Activated T-helper 1 cell treated with Interleukin-2 at 50 U/mL for 16 hours (primary cell): ENCODE results near the gene SLC25A48.
"Not testable (repeated sequence)": the region's sequence is repeated elsewhere in the genome, so short reads cannot be mapped to it uniquely, and the experiment has no call there.

Experiments
- DNase-seq: peaks from one replicate; pipeline ENCODE4 v3.0.0-alpha.2; 2020; ENCODE audit warnings: low read depth

The SLC25A48 gene

DNA sequence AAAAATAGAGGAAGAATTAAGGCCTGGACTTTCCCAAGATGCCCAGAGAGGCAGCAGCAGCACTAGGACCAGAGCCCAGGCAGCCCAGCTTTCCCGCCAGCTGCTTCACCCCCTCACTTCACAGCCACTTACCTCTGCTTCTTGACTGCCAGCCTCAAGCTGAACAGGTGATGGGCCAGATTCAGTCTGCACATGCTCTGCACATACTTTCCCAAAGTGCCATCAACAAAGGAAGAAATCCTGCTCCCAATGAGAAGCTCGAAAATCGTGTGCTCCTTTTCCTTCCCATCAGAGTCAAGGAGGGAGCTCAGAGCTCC lies 4.1 kb upstream of the SLC25A48 start:
- no peak for DNase-seq

DNA sequence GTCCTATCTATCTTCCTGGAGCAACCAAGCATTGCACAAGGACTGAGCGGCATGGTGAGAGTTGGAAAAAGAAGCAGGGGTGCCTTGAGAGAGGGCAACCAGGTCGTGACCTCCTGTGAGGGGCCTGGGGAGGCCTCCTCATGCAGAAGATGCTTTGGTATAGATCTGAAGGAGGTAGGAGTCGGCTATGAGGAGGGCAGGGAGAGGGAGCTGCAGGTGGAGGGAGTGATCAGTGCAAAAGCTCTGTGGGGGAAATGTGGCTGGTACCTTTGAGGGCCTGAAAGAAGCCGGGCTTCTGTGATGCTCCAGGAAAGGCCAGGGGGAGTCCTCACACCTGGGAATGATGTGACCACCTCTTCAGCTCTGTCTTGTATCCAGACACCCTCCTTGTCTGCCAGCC lies 3.6 kb upstream of the SLC25A48 start:
- no peak for DNase-seq

DNA sequence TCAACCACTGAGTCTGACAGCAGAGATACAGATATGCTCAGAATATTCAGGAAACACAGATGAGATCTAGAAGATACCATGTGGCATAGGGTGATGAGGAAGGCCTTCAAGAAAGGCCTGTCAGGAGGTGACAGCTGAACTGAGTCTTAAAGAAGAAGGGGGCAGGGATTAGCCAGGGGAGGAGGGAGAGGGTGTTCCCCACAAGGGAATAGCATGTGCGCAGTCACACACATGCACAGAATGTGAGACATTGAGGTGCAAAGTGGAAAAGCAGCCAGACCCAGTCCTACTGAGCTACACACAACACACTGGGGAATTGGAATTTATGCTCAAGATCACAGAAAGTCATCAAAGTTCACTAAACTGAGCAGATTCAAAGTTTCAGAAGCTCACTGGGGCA lies 3.0 kb upstream of the SLC25A48 start:
- DNase-seq, result no peak

DNA sequence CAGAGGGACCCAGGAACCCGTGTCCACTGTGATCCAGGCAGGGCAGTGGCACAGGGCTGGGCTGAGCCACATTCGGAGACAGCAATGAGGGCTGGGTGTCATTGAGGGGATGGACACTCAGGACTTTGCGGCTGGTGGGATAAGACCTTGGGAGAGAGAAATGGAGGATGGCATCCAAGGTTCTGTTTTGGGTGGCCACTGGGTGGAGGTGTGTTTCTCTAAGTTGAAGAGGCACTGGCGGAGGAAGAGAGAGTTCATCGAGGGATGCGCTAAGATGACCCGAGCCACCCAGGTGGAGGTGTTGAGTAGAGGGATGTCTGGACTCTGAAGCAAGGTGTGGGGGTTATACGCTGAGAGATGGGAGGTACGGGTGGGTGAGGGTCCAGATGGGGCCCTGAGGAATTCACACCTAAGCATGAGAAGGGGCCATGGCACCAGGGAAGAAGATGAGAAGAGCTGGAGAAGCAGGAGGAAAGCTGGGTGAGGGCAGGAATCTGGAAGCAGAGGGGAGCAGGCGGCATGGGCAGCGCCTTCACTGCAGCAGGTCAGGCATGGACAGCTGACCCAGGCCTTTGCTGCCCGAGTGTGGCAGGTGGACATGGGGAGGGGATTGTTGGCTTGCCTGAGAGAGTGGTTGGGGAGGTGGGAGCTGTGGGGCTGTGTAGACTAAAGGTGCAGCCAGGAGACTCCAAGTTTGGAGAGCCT lies 2.5 kb upstream of the SLC25A48 start:
- no peak for DNase-seq

DNA sequence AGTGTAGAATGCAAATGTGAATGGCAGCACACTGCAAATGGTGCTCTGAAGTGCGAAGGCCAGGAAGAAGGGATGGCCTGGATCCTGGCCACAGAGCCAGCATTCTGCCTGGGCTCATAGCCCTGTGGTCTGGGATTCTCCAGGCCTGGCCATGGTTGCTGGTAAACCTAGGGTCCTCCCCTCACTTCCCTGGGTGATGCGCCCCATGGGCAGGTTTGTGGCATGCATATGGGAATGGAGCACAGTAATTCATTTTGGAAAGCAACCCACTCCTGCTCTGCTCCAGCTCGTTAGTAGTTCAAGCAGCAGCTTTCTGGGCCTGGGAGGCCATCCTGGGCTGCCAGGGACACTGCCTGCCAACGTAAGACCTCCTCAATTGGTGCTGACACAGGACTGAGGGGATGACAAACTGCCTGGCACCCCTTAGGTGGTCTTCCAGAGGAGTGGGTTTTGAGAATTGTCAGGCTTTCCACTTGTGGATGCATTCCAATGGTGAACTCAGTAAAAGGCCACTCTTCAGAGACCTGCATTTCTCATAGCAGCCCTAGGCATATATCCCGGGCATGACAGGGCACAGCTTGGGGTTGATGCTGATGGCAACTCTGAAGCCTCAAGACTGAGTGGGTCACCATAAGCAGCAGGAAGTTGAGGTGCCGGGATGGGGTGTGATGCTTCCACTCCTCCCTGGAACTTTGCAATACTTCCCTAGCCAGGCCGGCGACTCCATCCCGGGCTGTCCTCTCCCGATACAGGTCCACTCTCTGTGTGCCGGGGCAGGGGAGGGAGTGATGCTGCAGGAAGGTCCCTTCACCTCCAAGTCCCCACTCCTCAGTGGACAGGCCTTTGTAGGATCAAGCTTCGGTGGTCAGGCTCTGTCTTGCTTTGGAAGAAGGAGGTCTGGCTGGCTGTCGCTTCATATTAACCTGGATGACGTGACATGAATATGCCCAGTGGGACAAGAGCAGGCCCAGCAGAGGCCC lies 1.2 kb upstream of the SLC25A48 start:
- no peak for DNase-seq

DNA sequence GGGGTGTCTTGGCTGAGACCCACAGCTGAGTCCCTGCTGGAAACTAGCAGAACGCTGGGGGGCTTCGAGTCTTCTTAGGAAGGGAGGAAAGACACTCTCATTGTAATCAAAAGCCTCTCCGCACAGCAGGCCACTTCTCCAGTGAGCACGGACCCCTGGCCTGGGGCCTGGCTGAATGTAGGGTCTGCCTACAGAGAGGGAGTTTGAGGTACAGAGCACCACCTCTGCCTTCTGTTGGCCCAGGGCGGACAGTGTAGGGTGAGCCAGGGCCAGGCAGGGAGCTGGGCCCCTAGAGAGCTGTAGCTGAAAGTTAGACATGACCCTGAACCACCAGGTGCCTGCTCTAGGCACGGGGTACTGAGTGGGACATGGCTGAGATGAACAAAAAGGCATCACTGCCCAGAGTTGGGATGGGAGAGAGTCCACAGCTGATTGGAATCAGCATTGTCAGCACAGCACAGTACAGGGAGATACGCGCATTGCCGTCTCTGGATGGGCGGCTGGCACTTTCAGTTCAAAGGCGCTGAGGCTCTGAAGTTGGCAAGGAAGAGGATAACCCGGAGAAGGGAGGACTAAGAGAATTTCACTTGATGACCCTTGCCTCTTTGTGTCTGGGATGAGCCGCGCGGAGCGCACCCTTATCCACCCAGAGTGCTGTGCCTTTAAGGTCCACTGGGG lies 363 bp upstream of the SLC25A48 start:
- no peak for DNase-seq

DNA sequence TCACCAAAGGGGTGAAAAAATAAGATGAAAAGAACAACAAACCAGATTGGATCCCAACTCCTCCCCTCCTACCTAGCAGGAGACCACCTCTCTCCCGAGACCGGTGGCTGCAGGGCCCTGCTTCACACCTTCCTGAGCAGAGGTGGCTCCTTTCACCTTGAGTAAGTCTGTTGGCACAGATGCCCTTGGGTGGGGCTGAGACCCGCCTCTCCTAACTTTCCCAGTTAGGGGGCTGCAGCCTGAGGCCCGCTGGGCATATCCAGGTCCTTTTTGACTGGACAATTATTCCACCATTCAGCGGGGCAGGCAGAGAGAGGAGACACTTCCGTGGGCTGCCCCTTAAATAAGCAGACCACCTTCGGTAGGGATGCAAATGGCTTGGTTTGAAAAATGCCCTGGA lies 1.3 kb downstream of the SLC25A48 start:
- no peak for DNase-seq

DNA sequence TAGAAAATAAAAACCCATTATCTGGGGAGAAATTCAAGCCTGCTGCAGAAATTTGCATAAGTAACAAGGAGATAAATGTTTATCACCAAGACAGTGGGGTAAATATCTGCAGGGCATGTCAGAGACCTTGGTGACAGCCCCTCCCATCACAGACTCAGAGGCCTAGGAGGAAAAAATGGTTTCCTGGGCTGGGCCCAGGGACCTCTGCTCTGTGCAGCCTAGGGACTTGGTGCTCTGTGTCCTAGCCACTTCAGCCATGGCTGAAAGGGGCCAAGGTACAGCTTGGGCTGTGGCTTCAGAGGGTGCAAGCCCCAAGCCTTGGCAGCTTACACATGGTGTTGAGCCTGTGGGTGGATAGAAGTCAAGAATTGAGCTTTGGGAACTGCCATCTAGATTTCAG lies 3.9 kb downstream of the SLC25A48 start:
- not testable (repeated sequence) for DNase-seq

DNA sequence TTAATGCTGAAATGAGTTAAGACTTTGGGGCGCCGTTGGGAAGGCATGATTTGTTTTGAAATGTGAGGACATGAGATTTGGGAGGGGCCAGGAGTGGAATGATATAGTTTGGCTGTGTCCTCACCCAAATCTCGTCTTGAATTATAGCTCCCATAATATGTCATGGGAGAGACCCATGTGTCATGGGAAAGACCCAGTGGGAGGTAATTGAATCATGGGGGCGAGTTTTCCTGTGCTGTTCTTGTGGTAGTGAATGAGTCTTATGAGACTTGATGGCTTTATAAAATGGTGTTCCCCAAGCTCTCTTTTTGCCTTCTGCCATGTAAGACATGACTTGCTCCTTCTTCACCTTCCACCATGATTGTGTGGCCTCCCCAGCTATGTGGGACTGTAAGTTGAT lies 5.1 kb downstream of the SLC25A48 start:
- no peak for DNase-seq

DNA sequence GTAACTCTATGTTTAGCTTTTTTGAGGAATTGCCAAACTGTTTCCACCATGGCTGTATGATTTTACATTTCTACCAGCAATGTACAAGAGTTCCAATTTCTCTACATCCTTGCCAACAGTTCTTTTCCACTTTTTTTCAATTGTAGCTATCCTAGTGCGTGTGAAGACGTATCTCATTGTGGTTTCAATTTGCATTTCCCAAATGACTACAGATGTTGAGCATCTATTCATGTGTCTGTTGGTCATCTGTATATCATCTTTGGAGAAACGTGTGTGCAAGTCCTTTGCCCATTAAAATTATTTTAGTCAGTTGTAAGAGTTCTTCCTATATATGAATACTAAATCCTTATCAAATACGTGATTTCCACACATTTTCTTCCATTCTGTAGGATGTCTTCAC lies 6.5 kb downstream of the SLC25A48 start:
- no peak for DNase-seq

DNA sequence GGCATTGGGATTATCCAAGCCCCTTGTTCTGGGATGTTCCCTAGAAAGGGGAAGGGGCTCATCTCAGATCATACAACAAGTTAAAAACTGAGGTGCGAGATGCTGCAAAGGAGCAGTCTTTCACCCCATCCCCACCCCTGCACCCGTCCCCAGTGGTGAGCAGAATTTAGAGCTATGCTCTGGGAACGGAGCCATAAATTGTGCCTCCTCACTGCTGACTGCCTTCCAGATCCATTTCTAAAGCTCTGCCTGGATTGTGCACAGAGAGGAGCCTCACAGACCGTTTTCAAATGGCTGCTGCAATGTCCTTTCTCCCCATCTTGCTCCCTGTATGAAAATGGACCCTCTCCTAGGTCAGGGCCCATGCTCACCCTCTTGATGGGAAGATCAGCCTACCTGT lies 8.3 kb downstream of the SLC25A48 start:
- no peak for DNase-seq

DNA sequence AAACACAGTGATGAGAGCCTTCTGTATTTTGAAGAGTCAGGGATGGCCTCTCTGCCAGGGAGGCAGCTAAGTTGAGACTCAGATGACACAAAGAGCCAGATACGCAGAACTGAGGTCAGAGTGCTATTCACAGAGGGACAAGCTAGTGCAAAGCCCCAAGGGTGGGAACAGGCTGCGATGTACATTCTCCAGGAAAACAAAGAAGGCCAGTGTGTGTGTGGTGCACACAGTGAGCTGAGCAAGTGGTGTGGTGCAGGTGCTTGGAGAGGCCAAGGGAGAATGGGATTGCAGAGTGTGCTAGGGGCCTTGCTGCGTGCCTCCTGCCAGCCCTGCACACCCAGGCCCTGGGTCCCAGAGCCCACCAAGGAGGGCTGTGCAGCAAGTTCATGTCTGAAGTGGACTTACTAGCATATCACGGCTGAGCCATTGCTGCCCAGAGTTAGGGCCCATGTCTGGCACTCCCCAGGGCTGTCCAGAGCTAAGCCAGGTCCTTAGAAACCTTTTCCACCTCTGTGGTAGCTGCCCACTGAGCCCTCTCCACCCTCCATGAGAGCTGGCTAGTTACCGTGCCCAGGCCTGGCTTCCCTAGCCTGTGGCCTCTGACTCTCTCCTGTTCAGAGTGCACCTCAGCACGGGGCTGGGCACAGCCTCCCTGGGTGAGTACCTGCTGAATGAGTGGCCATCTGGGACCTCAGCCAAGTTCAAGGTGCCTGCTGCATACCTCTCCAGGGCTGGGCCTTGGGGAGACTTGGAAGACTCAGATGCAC lies 9.3 kb downstream of the SLC25A48 start:
- no peak for DNase-seq

DNA sequence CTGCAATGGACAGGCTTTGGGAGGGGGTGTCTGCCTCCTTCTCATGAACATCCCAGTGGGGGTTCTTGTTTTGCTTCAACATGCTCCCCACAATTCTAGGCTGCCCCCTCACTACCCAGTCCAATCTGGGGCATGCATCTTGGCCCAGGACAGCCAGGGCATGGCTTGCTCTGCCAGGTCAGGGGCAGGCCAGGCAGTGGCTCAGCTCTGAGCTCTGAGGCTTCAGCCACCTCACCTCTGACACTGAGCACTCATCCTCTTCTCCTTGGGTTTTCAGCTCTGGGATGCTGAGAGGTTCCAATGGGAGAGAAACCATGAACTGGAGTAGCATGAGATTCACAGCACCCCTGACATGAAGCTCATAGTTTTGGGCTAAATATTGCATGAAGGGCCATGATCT lies 11.8 kb downstream of the SLC25A48 start:
- no peak for DNase-seq

DNA sequence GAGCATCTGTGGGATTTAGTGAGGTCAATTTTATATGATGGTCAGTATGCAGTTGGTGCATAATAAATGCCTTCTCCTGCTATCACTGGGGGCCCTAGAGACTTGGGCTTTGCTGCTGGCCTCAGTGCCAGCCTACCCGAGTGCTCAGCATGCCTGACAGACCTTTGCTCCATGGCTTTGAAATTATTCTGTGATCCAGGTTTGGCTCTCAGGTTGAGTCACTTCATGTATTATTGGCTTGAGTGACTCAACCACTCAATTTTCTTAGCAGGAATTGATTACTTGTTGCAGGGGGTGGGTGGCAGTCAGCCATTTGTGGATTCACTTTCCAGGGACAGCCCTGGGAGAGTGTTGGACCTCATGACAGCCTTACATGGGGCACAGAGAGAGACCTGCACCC lies 13.5 kb downstream of the SLC25A48 start:
- DNase-seq, result no peak

DNA sequence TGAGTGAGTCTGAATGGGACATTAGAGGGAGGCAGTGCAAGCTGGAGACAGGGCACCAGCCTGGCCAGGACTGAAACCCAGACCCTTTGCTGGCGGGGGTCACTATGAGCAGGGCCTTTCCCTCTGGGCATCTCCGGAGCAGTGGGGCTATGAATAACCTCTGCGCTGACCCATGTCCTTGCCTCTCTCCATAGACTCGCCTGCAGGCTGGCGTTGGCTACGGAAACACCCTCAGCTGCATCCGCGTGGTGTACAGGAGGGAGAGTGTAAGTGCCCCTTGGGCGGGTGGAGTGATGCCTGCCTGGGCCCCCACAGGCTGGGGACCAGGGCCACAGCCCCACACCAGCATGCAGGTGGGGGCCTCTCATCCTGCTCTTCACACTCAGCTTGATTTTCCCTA lies 15.8 kb downstream of the SLC25A48 start:
- no peak for DNase-seq

DNA sequence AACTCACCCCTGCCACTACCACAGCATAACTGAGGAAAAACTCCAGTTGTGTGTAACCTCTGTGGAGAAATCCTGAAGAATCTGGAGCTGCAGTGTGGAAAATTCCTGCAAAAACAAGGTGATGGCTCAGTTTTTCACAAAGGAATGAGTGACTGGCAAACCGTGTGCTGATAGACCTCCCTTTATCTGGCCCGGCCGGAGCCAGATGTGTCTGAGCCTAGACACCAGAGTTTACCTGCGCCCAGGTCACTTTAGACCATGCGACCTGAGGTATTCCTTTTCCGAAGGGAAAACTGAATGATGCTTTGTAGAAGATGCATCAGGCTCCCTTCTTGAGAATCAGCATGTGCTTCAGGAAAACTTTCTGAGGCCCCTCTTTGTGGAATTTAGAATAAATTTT lies 16.2 kb downstream of the SLC25A48 start:
- no peak for DNase-seq

DNA sequence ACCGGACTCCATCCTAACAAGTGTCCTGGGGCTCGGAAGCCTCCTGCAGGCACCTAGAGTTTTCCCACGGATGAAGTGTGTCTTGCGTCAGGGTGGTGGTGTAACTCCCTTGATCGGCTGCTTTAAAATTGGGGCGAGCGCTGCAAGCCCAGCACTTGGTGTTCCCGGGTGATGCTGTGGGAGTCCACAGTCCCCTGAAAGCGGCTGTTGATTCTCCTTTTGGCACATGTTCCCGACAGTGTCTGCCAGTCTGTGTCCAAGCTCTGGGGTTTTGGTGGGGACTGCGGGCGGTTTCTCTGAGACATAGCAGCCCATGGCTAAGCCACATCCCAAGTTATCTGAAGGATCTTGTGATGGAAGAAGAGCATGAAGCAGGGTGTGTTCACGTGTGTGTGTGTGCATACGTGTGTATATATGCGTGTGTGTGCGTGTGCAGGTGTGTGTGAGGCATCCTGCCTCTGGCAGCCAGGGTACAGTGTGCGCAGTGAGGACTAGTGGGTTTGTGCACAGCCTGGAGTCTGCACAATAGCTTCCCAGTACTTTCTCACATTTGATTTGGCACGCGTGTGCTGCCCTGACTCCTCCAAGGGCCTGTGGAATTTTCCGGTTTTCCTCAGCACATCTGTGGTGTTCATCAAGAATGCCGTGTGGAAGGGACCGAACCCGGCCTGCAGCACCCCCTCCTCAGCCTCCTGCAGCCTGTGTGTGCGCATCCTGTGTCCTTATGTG lies 16.9 kb downstream of the SLC25A48 start:
- DNase-seq, result no peak

DNA sequence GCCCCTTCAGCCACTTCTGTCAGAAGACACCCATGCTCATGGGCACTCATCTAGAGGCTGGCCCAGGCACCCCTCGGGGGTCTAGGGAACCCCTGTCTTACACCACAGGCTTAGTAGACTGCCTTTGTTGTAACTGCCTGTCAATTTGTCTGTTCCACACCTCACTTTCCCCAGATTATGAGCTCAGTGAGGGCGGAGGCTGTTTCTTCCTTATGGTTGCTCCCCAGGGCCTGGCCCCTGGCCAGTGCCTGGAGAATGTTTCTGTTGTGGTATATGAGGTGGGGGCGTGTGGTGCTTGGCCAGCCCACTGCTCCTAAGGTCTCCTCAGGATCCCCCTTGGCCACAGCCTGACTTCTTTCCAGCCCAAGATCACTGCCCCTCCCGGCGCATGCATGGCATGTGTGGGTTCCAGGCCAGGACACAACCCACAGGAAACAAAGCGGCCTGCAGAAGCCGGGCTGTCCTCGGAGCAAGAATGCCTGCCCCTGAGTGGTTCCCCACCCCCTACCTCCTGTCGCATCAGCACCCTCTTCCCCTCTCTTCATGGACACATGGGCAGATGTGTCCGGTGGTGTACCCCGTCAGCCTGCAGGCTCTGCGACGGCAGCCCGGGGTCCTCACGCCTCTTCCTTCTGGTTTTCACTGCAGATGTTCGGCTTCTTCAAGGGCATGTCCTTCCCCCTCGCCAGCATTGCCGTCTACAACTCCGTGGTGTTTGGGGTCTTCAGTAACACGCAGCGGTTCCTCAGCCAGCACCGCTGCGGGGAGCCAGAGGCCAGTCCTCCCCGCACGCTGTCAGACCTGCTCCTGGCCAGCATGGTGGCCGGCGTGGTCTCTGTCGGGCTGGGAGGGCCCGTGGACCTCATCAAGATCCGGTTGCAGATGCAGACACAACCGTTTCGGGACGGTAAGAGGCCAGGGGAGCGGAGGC lies 17.7 kb downstream of the SLC25A48 start:
- DNase-seq, result no peak

DNA sequence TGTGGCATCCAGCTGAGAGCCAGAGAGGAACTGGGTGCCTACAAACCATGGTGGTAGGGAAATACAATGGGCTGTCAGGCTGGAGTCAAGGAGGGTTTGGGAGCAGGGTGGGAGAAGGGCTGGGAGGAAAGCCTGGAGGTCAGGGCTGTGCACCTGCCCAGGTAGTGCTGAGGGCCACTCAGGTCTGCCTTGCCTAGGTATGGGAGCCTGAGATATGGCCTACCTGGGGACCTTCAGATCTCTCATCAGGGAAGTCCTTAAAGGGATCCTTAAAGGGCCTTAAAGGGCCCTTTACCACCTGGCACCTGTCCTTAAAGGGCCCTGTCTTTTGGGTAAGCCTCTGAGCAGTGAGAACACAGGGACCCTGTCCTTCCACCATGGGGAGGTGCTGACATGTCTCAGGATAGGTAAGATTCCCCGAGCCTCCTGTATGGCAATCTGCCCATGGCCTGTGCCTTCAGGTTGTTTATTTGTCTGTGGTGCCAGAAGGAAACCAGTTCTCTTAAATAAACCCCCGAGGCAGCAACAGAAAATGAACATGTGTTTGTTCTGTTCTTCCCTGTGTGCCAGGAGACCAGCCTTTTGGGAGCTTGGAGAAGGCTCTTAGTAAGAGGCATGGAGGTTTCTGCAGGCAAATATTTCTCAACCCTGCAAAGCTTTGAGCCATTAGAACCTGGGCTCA lies 23.3 kb downstream of the SLC25A48 start:
- DNase-seq, result no peak

DNA sequence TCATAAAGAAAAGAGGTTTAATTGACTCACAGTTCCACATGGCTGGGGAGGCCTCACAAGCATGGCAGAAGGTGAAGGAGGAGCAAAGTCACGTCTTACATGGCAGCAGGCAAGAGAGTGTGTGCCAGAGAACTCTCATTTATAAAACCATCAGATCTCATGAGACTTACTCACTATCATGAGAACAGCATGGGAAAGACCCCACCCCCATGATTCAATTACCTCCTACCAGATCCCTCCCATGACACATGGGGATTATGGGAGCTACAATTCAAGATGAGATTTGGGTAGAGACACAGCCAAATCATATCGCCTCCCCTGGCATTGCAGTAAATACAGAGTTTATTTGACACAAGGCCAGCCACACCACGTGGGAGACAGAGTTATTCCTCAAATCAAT lies 24.7 kb downstream of the SLC25A48 start:
- not testable (repeated sequence) for DNase-seq
